Trophoblast cell (in vitro differentiated cells and primary cell): ENCODE measurements around the gene PRSS3.
A peak's percentile ranks its signal among the peaks of the same experiment; 100 is the strongest.
"Not testable (repeated sequence)": the region's sequence is repeated elsewhere in the genome, so short reads cannot be mapped to it uniquely, and the experiment has no call there.

Experiments used
- DNase-seq, 2 donors: peaks; one replicate each; pipeline ENCODE4 v3.0.0-alpha.2; 2016
- H2AFZ ChIP-seq: 2 replicates; pipeline ENCODE4 v1.6.1; 2013; ENCODE audit warnings: low read length, moderate library complexity, mild to moderate bottlenecking; ENCODE audit not compliant: insufficient read depth, poor library complexity
- H2AK5ac ChIP-seq: 2 replicates; pipeline ENCODE4 v1.6.1; 2013; ENCODE audit warnings: mild to moderate bottlenecking, low read length
- H2BK120ac ChIP-seq: 2 replicates; pipeline ENCODE4 v1.6.1; 2013; ENCODE audit warnings: low read length, mild to moderate bottlenecking, moderate library complexity; ENCODE audit not compliant: insufficient read depth, poor library complexity
- H2BK12ac ChIP-seq: 2 replicates; pipeline ENCODE4 v1.6.1; 2013; ENCODE audit warnings: mild to moderate bottlenecking, low read length, moderate library complexity
- H2BK5ac ChIP-seq: 2 replicates; pipeline ENCODE4 v1.6.1; 2013; ENCODE audit warnings: low read length, low read depth, moderate library complexity, mild to moderate bottlenecking; ENCODE audit not compliant: poor library complexity
- H3K14ac ChIP-seq: 2 replicates; pipeline ENCODE4 v1.6.1; 2013; ENCODE audit warnings: mild to moderate bottlenecking, low read length
- H3K18ac ChIP-seq: 2 replicates; pipeline ENCODE4 v1.6.1; 2013; ENCODE audit warnings: mild to moderate bottlenecking, low read length
- H3K23ac ChIP-seq: 2 replicates; pipeline ENCODE4 v1.6.1; 2013; ENCODE audit warnings: low read length
- H3K27ac ChIP-seq: 2 replicates; pipeline ENCODE4 v1.5.1; 2013; ENCODE audit warnings: low read depth, mild to moderate bottlenecking, inconsistent platforms, low read length, moderate library complexity
- H3K27me3 ChIP-seq: 2 replicates; pipeline ENCODE4 v1.6.1; 2013; ENCODE audit warnings: inconsistent platforms, mild to moderate bottlenecking, low read length, moderate library complexity; ENCODE audit not compliant: insufficient read depth
- H3K36me3 ChIP-seq, 2 experiments: 1 replicate in 1 of 2; 2 replicates in 1 of 2; pipeline ENCODE4 v1.6.1; 2013; ENCODE audit warnings: low read length in 2 of 2, mild to moderate bottlenecking in 2 of 2, moderate library complexity in 1 of 2; ENCODE audit not compliant: insufficient read depth in 2 of 2, control insufficient read depth in 1 of 2
- H3K4ac ChIP-seq: 2 replicates; pipeline ENCODE4 v1.6.1; 2013; ENCODE audit warnings: low read depth, mild to moderate bottlenecking, low read length, moderate library complexity
- H3K4me1 ChIP-seq, 2 experiments: 1 replicate in 1 of 2; 2 replicates in 1 of 2; pipeline ENCODE4 v1.6.1; 2013; ENCODE audit warnings: low read length in 2 of 2, mild to moderate bottlenecking in 2 of 2, moderate library complexity in 1 of 2; ENCODE audit not compliant: insufficient read depth in 2 of 2, control insufficient read depth in 1 of 2
- H3K4me2 ChIP-seq: 2 replicates; pipeline ENCODE4 v1.6.1; 2013; ENCODE audit warnings: inconsistent platforms, mild to moderate bottlenecking, low read length, moderate library complexity
- H3K4me3 ChIP-seq: 2 replicates; pipeline ENCODE4 v1.5.1; 2013; ENCODE audit warnings: mild to moderate bottlenecking, low read depth, low read length, inconsistent platforms
- H3K79me1 ChIP-seq: one replicate; pipeline ENCODE4 v1.6.1; 2013; ENCODE audit warnings: low read length
- H3K79me2 ChIP-seq: 2 replicates; pipeline ENCODE4 v1.6.1; 2013; ENCODE audit warnings: low read length, mild to moderate bottlenecking; ENCODE audit not compliant: control insufficient read depth, insufficient read depth, poor library complexity
- H3K9ac ChIP-seq: 2 replicates; pipeline ENCODE4 v1.6.1; 2013; ENCODE audit warnings: mild to moderate bottlenecking, low read length
- H3K9me3 ChIP-seq: 2 replicates; pipeline ENCODE4 v1.6.1; 2013; ENCODE audit warnings: low read depth, mild to moderate bottlenecking, control low read depth, inconsistent platforms, low read length; ENCODE audit not compliant: insufficient read depth
- H4K12ac ChIP-seq: 2 replicates; pipeline ENCODE4 v1.6.1; 2013; ENCODE audit warnings: low read depth, mild to moderate bottlenecking, low read length, moderate library complexity
- H4K8ac ChIP-seq: 2 replicates; pipeline ENCODE4 v1.6.1; 2013; ENCODE audit warnings: low read depth, mild to moderate bottlenecking, low read length, moderate library complexity
- H4K91ac ChIP-seq: one replicate; pipeline ENCODE4 v1.6.1; 2013; ENCODE audit warnings: low read depth, mild to moderate bottlenecking, low read length, moderate library complexity
- WGBS: extraction: QIAGEN DNeasy Blood & Tissue Kit; methylation state at CpG from one replicate; pipeline ENCODE4 v1.1.7; 2013; ENCODE audit warnings: missing lambda C conversion rate; ENCODE audit not compliant: insufficient read length, insufficient coverage; ENCODE audit errors: extremely low coverage; 5-methylcytosine and 5-hydroxymethylcytosine counted together

The PRSS3 gene

DNA sequence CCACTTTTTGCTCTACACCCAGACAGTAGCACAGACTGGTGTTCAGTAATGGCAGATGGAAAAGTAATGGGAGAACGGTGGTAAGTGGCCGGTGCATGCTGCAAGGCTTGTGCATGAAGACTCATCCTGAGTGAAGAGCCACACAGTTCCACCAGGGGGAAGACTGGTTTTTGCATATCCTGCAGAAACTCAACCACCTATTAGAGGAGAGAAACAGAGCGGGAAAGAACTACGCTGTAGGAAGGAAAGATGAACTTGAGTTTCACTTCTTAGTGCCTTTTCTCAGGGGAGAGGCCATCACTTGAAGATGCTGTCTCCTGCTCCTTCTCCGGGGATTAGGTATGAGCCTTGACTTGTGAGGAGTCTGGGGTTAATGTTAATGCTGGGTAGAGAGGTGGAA lies 9.4 kb upstream of the PRSS3 start:
- Histone ChIP-seq H3K23ac (no peak overlapping the region), H4K8ac (no peak overlapping the region), H2AFZ (no peak overlapping the region), H3K9me3 (no peaks in the 10 kb centered on the region), H2BK12ac (no peak overlapping the region), H3K4me3 (no peak overlapping the region), H3K79me2 (no peaks in the 10 kb centered on the region), H3K4me2 (no peak overlapping the region), H2AK5ac (no peak overlapping the region), H4K91ac (no peak overlapping the region), H3K27ac (no peak overlapping the region), H3K9ac (no peak overlapping the region), H3K27me3 (no peaks in the 10 kb centered on the region), H3K18ac (no peak overlapping the region), H3K4ac (no peak overlapping the region), H4K12ac (no peak overlapping the region), H3K14ac (no peak overlapping the region), H2BK5ac (no peak overlapping the region), H2BK120ac (no peak overlapping the region), H3K79me1 (no peaks in the 10 kb centered on the region), H3K4me1 (no peaks in the 10 kb centered on the region), H3K36me3 (no peaks in the 10 kb centered on the region)
- peak in 1 of 2 donors; percentile 42 for DNase-seq
- no CpG with 5 or more reads among the region's 5 CpGs for whole genome bisulfite sequencing

DNA sequence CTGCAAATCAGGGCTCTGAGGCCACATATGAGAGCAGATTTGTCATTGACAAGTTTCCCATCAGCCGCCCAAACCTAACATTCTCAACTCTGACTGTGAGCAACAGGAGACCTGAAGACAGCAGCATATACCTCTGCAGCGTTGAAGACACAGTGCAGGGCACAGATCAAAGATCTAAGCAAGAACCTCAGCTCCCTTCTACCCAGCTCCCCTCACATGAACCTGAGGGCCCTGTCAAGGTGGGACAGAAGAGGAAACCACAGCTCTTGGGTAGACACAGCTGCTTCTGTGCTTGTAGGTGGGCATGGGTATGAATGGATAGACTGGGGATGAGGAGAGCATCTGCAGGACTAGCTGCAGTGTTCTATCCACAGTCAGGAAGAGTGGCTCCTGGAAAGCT lies 8.7 kb upstream of the PRSS3 start:
- H4K91ac ChIP-seq, result no peak overlapping the region
- no peak overlapping the region for H3K14ac ChIP-seq
- no peak overlapping the region for H4K8ac ChIP-seq
- H3K27ac ChIP-seq, result no peak overlapping the region
- no peak overlapping the region for H2AFZ ChIP-seq
- H3K4me1 ChIP-seq, result no peaks in the 10 kb centered on the region
- H3K9ac ChIP-seq, result no peak overlapping the region
- no peaks in the 10 kb centered on the region for H3K27me3 ChIP-seq
- no peak overlapping the region for H3K4me2 ChIP-seq
- H3K4ac ChIP-seq, result no peak overlapping the region
- no peak overlapping the region for H2AK5ac ChIP-seq
- no peaks in the 10 kb centered on the region for H3K9me3 ChIP-seq
- WGBS, result no CpG with 5 or more reads among the region's 2 CpGs
- DNase-seq, result no peak
- H3K23ac ChIP-seq, result no peak overlapping the region
- H2BK120ac ChIP-seq, result no peak overlapping the region
- no peak overlapping the region for H4K12ac ChIP-seq
- no peak overlapping the region for H3K18ac ChIP-seq
- H3K79me1 ChIP-seq, result no peaks in the 10 kb centered on the region
- H3K36me3 ChIP-seq, result no peaks in the 10 kb centered on the region
- H3K4me3 ChIP-seq, result no peak overlapping the region
- H3K79me2 ChIP-seq, result no peaks in the 10 kb centered on the region
- H2BK12ac ChIP-seq, result no peak overlapping the region
- no peak overlapping the region for H2BK5ac ChIP-seq

DNA sequence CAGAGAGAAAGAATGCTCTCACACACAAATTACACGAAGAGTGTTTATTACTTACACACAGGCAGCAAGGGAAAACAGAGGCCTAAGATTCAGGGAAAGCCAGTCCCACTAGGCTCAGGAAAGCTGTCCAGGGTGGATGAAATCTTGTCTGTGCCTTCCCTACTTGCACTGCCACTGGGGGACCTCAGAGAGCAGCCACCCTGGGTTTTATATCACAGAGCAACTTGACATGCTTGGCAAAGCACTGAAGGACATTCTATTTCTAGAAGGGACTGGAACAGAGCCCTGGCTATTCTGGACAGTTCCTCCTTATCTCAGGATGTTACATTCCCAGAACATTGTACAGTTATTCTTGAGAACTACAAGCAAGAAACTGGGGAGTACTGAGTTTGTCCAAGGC lies 7.5 kb upstream of the PRSS3 start:
- Histone ChIP-seq H3K79me2 (no peaks in the 10 kb centered on the region), H3K27ac (no peak overlapping the region), H4K8ac (no peak overlapping the region), H3K27me3 (no peaks in the 10 kb centered on the region), H3K4me1 (no peaks in the 10 kb centered on the region), H3K4ac (no peak overlapping the region), H2AFZ (no peak overlapping the region), H3K9ac (no peak overlapping the region), H3K14ac (no peak overlapping the region), H2AK5ac (no peak overlapping the region), H4K91ac (no peak overlapping the region), H3K4me2 (no peak overlapping the region), H3K23ac (no peak overlapping the region), H3K79me1 (no peaks in the 10 kb centered on the region), H3K4me3 (no peak overlapping the region), H2BK12ac (no peak overlapping the region), H2BK5ac (no peak overlapping the region), H4K12ac (no peak overlapping the region), H3K9me3 (no peaks in the 10 kb centered on the region), H2BK120ac (no peak overlapping the region), H3K36me3 (no peaks in the 10 kb centered on the region), H3K18ac (no peak overlapping the region)
- no peak for DNase-seq
- WGBS, result no CpG with 5 or more reads among the region's 1 CpG

DNA sequence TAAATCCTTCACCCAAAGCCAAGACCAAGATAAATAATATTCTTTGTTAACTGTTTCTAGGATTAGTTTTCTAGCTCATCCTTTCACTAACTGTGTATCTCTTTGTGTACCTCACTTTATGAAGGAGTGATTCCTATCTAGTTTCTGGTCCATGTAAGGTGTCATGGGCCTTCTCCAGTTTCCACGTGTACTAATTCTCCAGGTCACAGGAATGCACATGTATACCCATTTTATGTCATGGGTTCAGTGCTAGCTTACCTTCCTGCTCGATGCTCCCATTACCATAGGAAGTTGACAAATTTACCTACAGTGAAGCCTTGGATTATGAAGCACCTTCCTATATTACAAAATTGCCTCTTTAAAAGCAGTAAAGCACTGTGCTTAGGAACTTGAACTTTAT lies 5.9 kb upstream of the PRSS3 start:
- not testable (repeated sequence) for H3K4me1 ChIP-seq, H3K14ac ChIP-seq, H2AFZ ChIP-seq, H2AK5ac ChIP-seq, H3K23ac ChIP-seq, H4K8ac ChIP-seq, H4K12ac ChIP-seq, H2BK120ac ChIP-seq, H3K4me3 ChIP-seq, H3K79me2 ChIP-seq, H2BK5ac ChIP-seq, H3K79me1 ChIP-seq, DNase-seq, H3K9ac ChIP-seq, H3K4me2 ChIP-seq, H4K91ac ChIP-seq, H3K36me3 ChIP-seq, H3K18ac ChIP-seq, H3K27ac ChIP-seq, H3K4ac ChIP-seq, H3K27me3 ChIP-seq, H3K9me3 ChIP-seq, H2BK12ac ChIP-seq
- no CpG with 5 or more reads among the region's 2 CpGs for WGBS
